HepG2 (cell line): ENCODE measurements around the gene METTL26. TPM values are rescaled to one million over a fixed set of nuclear protein-coding genes. Genes with fewer than 3 reads are reported as not detected.

Experiments used
- CREM ChIP-seq, 2 experiments: sonication (generic) in 1 of 2; formaldehyde crosslinking in 1 of 2; IDR thresholded peaks; 2 replicates each; pipeline versions ENCODE4 v1.4.0 to v1.6.1; 2016 to 2020; ENCODE audit warnings: antibody characterized with exemption in 1 of 2, mild to moderate bottlenecking in 1 of 2, missing genetic modification reagents in 1 of 2
- FLYWCH1 ChIP-seq: sonication (generic); formaldehyde crosslinking; IDR thresholded peaks from 2 replicates; pipeline ENCODE4 v1.8.1; 2023; ENCODE audit warnings: mild to moderate bottlenecking, missing genetic modification reagents
- FOXA1 ChIP-seq, 2 experiments: fragments of 450-650 bp in 1 of 2; sonication (generic) in 1 of 2; formaldehyde crosslinking in 1 of 2; IDR thresholded peaks; 2 replicates each; pipeline versions ENCODE4 v1.4.0 to v1.6.1; 2016 to 2020; ENCODE audit warnings: missing genetic modification reagents in 1 of 2
- HOXD1 ChIP-seq: sonication (generic); formaldehyde crosslinking; IDR thresholded peaks from 2 replicates; pipeline ENCODE4 v1.5.0; 2020; ENCODE audit warnings: missing genetic modification reagents
- RARA ChIP-seq: IDR thresholded peaks from 2 replicates; pipeline ENCODE4 v1.6.1; 2016; ENCODE audit warnings: missing genetic modification reagents, missing compliant biosample characterization
- REL ChIP-seq: sonication (generic); formaldehyde crosslinking; conservative IDR thresholded peaks from 2 replicates; pipeline ENCODE4 v1.8.0; 2022; ENCODE audit warnings: mild to moderate bottlenecking, missing genetic modification reagents, moderate library complexity
- RORA ChIP-seq: sonication (generic); formaldehyde crosslinking; IDR thresholded peaks from 2 replicates; pipeline ENCODE4 v1.5.0; 2020; ENCODE audit warnings: mild to moderate bottlenecking, missing genetic modification reagents, moderate library complexity
- TBX2 ChIP-seq: sonication (generic); formaldehyde crosslinking; IDR thresholded peaks from 2 replicates; pipeline ENCODE4 v1.5.0; 2020; ENCODE audit warnings: missing genetic modification reagents, mild to moderate bottlenecking, borderline replicate concordance
- ZNF577 ChIP-seq: sonication (generic); formaldehyde crosslinking; IDR thresholded peaks from 2 replicates; pipeline ENCODE4 v1.4.0; 2020; ENCODE audit warnings: mild to moderate bottlenecking, low read depth, missing genetic modification reagents, borderline replicate concordance
- ZNF878 ChIP-seq: sonication (generic); formaldehyde crosslinking; IDR thresholded peaks from 2 replicates; pipeline ENCODE4 v1.8.1; 2023; ENCODE audit warnings: mild to moderate bottlenecking, missing genetic modification reagents, moderate library complexity
- polyA plus RNA-seq, 8 experiments: library from polyadenylated mRNA; depleted of rRNA in 3 of 8; stranded (reverse) in 7 of 8; unstranded in 1 of 8; fragments of >200 nt; fragmentation: Illumina TruSeq in 4 of 8; extraction: Trizol in 4 of 8; gene quantifications; 2 replicates each; pipeline versions ENCODE4 v1.2.1 to v1.2.3, GENCODE V29; 2011 to 2016; ENCODE audit warnings: low read depth in 4 of 8, missing spikeins in 1 of 8, mixed read lengths in 1 of 8; ENCODE audit not compliant: insufficient read depth in 1 of 8
- total RNA-seq, 5 experiments: library from RNA; depleted of rRNA; stranded (reverse); fragments of >200 nt; fragmentation: Illumina TruSeq; extraction: Trizol; gene quantifications; 2 replicates each; pipeline ENCODE4 v1.2.3, GENCODE V29; 2016; ENCODE audit warnings: low read depth in 1 of 5
- TF ChIP-seq, protein P1 (sequence below): sonication (generic); formaldehyde crosslinking; IDR thresholded peaks from 2 replicates; pipeline ENCODE4 v1.5.0; 2020; ENCODE audit warnings: mild to moderate bottlenecking, missing genetic modification reagents, borderline replicate concordance
- TF ChIP-seq, protein P2 (sequence below): IDR thresholded peaks from 2 replicates; pipeline ENCODE4 v1.6.1; 2012; ENCODE audit warnings: low read length, improper control_type of control experiment
- TF ChIP-seq, protein P3 (sequence below): sonication (generic); formaldehyde crosslinking; IDR thresholded peaks from 2 replicates; pipeline ENCODE4 v1.8.0; 2022; ENCODE audit warnings: missing genetic modification reagents, mild to moderate bottlenecking, inconsistent platforms, borderline replicate concordance
- TF ChIP-seq, protein P4 (sequence below): IDR thresholded peaks from 2 replicates; pipeline ENCODE4 v1.6.1; 2012; ENCODE audit warnings: inconsistent platforms
- TF ChIP-seq, protein P5 (sequence below): sonication (generic); formaldehyde crosslinking; IDR thresholded peaks from 2 replicates; pipeline ENCODE4 v1.4.0; 2020; ENCODE audit warnings: mild to moderate bottlenecking, missing genetic modification reagents
- TF ChIP-seq, protein P6 (sequence below): sonication (generic); formaldehyde crosslinking; IDR thresholded peaks from 2 replicates; pipeline ENCODE4 v1.5.0; 2020; ENCODE audit warnings: missing genetic modification reagents

Gene METTL26
- total and polyA plus RNA-seq, 2 of the 13 experiments (the other 11 are each of a cell fraction or from before 2014, with no cell fraction given), result 65.5 to 70.1 TPM

DNA sequence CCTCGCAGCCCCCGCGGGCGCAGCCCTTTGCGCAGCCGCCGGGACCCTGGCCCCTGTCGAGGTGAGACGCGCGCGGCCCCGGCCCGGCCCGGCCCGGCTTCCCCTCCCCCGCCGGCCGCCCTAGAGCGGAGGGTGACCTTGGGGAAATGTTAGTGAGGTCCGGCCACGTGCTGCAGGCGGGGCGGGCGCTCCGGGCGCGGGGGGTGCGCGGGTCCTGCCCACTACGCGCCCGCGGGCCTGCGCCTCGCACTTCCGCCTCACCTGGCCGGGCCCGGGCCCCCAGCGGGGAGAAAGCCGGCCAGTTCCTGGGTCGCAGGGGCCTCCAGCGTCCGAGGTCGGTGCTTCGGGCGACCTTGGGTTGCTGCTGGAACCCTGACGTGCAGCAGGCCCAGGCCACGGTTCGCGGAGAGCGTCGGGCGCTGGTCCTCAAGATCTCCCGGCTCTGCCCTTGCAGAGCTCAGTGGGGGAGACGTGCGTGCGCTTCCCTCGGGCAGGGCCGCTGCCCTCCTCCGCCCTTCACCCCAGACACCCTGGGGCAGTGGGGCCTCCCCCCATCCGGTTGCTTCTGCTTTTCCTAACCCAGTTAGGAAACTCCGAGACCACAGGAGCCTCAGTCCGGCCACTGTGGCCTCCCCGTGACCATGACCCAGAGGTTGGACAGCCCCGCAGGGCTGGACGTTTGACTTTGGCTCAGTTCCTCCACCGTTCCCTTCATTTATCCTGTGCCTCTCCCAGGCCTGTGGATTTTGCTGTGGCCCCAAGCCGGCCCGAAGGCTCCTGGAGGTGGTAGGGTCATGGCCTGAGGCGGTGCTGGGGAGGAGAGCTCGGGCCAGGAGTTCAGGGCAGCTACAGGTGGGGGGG lies 6.3 kb upstream of the METTL26 start (continued):
- TF ChIP-seq, protein P1, sequence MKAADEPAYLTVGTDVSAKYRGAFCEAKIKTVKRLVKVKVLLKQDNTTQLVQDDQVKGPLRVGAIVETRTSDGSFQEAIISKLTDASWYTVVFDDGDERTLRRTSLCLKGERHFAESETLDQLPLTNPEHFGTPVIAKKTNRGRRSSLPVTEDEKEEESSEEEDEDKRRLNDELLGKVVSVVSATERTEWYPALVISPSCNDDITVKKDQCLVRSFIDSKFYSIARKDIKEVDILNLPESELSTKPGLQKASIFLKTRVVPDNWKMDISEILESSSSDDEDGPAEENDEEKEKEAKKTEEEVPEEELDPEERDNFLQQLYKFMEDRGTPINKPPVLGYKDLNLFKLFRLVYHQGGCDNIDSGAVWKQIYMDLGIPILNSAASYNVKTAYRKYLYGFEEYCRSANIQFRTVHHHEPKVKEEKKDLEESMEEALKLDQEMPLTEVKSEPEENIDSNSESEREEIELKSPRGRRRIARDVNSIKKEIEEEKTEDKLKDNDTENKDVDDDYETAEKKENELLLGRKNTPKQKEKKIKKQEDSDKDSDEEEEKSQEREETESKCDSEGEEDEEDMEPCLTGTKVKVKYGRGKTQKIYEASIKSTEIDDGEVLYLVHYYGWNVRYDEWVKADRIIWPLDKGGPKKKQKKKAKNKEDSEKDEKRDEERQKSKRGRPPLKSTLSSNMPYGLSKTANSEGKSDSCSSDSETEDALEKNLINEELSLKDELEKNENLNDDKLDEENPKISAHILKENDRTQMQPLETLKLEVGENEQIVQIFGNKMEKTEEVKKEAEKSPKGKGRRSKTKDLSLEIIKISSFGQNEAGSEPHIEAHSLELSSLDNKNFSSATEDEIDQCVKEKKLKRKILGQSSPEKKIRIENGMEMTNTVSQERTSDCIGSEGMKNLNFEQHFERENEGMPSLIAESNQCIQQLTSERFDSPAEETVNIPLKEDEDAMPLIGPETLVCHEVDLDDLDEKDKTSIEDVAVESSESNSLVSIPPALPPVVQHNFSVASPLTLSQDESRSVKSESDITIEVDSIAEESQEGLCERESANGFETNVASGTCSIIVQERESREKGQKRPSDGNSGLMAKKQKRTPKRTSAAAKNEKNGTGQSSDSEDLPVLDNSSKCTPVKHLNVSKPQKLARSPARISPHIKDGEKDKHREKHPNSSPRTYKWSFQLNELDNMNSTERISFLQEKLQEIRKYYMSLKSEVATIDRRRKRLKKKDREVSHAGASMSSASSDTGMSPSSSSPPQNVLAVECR (CRISPR knock-in tag), result peak; percentile 81
- TF ChIP-seq RARA (CRISPR knock-in tag) (peak; percentile 72), FOXA1 (IDR thresholded peaks at IDR 0.05) (no peak), FOXA1 (CRISPR knock-in tag; IDR thresholded peaks at IDR 0.05) (no peak), REL (CRISPR knock-in tag) (no peak), TBX2 (CRISPR knock-in tag) (peak; percentile 55), ZNF577 (no peak), HOXD1 (CRISPR knock-in tag) (no peak), RORA (CRISPR knock-in tag) (no peak), FLYWCH1 (no peak), ZNF878 (CRISPR knock-in tag) (no peak), CREM (IDR thresholded peaks at IDR 0.05) (no peak), CREM (CRISPR knock-in tag; IDR thresholded peaks at IDR 0.05) (no peak)
- TF ChIP-seq, protein P2, sequence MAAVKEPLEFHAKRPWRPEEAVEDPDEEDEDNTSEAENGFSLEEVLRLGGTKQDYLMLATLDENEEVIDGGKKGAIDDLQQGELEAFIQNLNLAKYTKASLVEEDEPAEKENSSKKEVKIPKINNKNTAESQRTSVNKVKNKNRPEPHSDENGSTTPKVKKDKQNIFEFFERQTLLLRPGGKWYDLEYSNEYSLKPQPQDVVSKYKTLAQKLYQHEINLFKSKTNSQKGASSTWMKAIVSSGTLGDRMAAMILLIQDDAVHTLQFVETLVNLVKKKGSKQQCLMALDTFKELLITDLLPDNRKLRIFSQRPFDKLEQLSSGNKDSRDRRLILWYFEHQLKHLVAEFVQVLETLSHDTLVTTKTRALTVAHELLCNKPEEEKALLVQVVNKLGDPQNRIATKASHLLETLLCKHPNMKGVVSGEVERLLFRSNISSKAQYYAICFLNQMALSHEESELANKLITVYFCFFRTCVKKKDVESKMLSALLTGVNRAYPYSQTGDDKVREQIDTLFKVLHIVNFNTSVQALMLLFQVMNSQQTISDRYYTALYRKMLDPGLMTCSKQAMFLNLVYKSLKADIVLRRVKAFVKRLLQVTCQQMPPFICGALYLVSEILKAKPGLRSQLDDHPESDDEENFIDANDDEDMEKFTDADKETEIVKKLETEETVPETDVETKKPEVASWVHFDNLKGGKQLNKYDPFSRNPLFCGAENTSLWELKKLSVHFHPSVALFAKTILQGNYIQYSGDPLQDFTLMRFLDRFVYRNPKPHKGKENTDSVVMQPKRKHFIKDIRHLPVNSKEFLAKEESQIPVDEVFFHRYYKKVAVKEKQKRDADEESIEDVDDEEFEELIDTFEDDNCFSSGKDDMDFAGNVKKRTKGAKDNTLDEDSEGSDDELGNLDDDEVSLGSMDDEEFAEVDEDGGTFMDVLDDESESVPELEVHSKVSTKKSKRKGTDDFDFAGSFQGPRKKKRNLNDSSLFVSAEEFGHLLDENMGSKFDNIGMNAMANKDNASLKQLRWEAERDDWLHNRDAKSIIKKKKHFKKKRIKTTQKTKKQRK, result no peak
- TF ChIP-seq, protein P3, sequence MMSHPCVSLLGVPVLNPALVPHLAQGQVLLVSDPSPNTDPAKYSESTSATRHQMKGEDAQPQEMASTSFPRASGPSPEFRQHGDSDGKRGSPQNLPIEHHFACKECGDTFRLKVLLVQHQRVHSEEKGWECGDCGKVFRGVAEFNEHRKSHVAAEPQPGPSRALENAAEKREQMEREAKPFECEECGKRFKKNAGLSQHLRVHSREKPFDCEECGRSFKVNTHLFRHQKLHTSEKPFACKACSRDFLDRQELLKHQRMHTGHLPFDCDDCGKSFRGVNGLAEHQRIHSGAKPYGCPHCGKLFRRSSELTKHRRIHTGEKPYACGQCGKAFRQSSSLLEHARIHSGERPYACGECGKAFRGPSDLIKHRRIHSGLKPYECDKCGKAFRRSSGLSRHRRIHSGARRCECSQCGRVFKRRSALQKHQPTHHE, result no peak
- TF ChIP-seq, protein P4, sequence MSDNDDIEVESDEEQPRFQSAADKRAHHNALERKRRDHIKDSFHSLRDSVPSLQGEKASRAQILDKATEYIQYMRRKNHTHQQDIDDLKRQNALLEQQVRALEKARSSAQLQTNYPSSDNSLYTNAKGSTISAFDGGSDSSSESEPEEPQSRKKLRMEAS, result peak; percentile 97
- TF ChIP-seq, protein P5, sequence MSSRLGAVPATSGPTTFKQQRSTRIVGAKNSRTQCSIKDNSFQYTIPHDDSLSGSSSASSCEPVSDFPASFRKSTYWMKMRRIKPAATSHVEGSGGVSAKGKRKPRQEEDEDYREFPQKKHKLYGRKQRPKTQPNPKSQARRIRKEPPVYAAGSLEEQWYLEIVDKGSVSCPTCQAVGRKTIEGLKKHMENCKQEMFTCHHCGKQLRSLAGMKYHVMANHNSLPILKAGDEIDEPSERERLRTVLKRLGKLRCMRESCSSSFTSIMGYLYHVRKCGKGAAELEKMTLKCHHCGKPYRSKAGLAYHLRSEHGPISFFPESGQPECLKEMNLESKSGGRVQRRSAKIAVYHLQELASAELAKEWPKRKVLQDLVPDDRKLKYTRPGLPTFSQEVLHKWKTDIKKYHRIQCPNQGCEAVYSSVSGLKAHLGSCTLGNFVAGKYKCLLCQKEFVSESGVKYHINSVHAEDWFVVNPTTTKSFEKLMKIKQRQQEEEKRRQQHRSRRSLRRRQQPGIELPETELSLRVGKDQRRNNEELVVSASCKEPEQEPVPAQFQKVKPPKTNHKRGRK, result no peak
- TF ChIP-seq, protein P6, sequence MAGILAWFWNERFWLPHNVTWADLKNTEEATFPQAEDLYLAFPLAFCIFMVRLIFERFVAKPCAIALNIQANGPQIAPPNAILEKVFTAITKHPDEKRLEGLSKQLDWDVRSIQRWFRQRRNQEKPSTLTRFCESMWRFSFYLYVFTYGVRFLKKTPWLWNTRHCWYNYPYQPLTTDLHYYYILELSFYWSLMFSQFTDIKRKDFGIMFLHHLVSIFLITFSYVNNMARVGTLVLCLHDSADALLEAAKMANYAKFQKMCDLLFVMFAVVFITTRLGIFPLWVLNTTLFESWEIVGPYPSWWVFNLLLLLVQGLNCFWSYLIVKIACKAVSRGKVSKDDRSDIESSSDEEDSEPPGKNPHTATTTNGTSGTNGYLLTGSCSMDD (CRISPR knock-in tag), result no peak; the same call in 1 of the 2 replicates
